Measurements from ENCODE around the gene RHEX. TPM values are rescaled to one million over a fixed set of nuclear protein-coding genes. Genes with fewer than 3 reads are reported as not detected.

RHEX gene
- total RNA-seq, 1 donor from 2014 or later = 0.42 TPM

- no peak for DNase-seq (ENCODE audit: low read depth)
- no peaks in the 10 kb centered on the region for H3K36me3 ChIP-seq (ENCODE audit: control insufficient read depth, insufficient read depth, low read length)
- no peak for TF ChIP-seq CTCF (IDR thresholded peaks at IDR 0.05; ENCODE audit: insufficient read depth, low read length, poor library complexity, severe bottlenecking)
- H3K4me3 ChIP-seq (ENCODE audit: low read depth, low read length) = no peak overlapping the region
- no peaks in the 10 kb centered on the region for H3K27me3 ChIP-seq (ENCODE audit: control insufficient read depth, insufficient read depth, low read length)
Measured at GRCh38 chr1:206079135-206079534, 26.2 kb downstream of the RHEX start.

- no peak for TF ChIP-seq CTCF (IDR thresholded peaks at IDR 0.05; ENCODE audit: insufficient read depth, low read length, poor library complexity, severe bottlenecking)
- DNase-seq (ENCODE audit: low read depth) = no peak
- H3K27me3 ChIP-seq (ENCODE audit: control insufficient read depth, insufficient read depth, low read length) = no peaks in the 10 kb centered on the region
- no peaks in the 10 kb centered on the region for H3K36me3 ChIP-seq (ENCODE audit: control insufficient read depth, insufficient read depth, low read length)
- H3K4me3 ChIP-seq (ENCODE audit: low read depth, low read length) = no peak overlapping the region
Measured at GRCh38 chr1:206080026-206080820, 27.2 kb downstream of the RHEX start.

GRCh38 chr1:206081856-206082255, 28.9 kb downstream of the RHEX start:
- Histone ChIP-seq H3K4me3 (ENCODE audit: low read depth, low read length) (no peak overlapping the region), H3K27me3 (ENCODE audit: control insufficient read depth, insufficient read depth, low read length) (no peaks in the 10 kb centered on the region), H3K36me3 (ENCODE audit: control insufficient read depth, insufficient read depth, low read length) (no peaks in the 10 kb centered on the region)
- no peak for TF ChIP-seq CTCF (IDR thresholded peaks at IDR 0.05; ENCODE audit: insufficient read depth, low read length, poor library complexity, severe bottlenecking)
- DNase-seq (ENCODE audit: low read depth) = no peak

- no peak overlapping the region for H3K4me3 ChIP-seq (ENCODE audit: low read depth, low read length)
- TF ChIP-seq CTCF (IDR thresholded peaks at IDR 0.05; ENCODE audit: insufficient read depth, low read length, poor library complexity, severe bottlenecking) = no peak
- no peaks in the 10 kb centered on the region for H3K27me3 ChIP-seq (ENCODE audit: control insufficient read depth, insufficient read depth, low read length)
- H3K36me3 ChIP-seq (ENCODE audit: control insufficient read depth, insufficient read depth, low read length) = no peaks in the 10 kb centered on the region
- no peak for DNase-seq (ENCODE audit: low read depth)
Measured at GRCh38 chr1:206082831-206083695, 30.1 kb downstream of the RHEX start.

GRCh38 chr1:206083750-206084149, 30.8 kb downstream of the RHEX start:
- Histone ChIP-seq H3K27me3 (ENCODE audit: control insufficient read depth, insufficient read depth, low read length) (no peaks in the 10 kb centered on the region), H3K36me3 (ENCODE audit: control insufficient read depth, insufficient read depth, low read length) (no peaks in the 10 kb centered on the region), H3K4me3 (ENCODE audit: low read depth, low read length) (no peak overlapping the region)
- no peak for DNase-seq (ENCODE audit: low read depth)
- no peak for TF ChIP-seq CTCF (IDR thresholded peaks at IDR 0.05; ENCODE audit: insufficient read depth, low read length, poor library complexity, severe bottlenecking)
